ENCODE data around the gene DNAI4. TPM values are rescaled to one million over a fixed set of nuclear protein-coding genes. Genes with fewer than 3 reads are reported as not detected.

The DNAI4 gene
- total RNA-seq = 4.0 and 12.2 TPM in 2 replicates

GRCh38 chr1:66924756-66925557 lies at the start of gene DNAI4, which contains the start of gene MIER1:
Gene DNAI4 (minus strand): TSS chr1:66924856. CDS start chr1:66924831, 25 bp downstream.
Gene MIER1 (plus strand): TSS chr1:66924990. CDS start chr1:66925029, 39 bp downstream.

Other genes with a start within 250 kb of the DNAI4 start
- gene DYNLT5, start 172.4 kb downstream of the DNAI4 start, total RNA-seq = not detected in 2 replicates
- gene INSL5, start 123.6 kb downstream of the DNAI4 start, total RNA-seq = not detected in 2 replicates
- gene MIER1, start 134 bp upstream of the DNAI4 start, total RNA-seq = 22.8 and 26.6 TPM in 2 replicates
- 12.6 and 15.3 TPM in 2 replicates for gene SLC35D1, start 129.3 kb upstream of the DNAI4 start, total RNA-seq
- gene C1orf141, start 210.1 kb upstream of the DNAI4 start, total RNA-seq = not detected in 2 replicates
- not detected in 2 replicates for gene IL23R, start 241.6 kb upstream of the DNAI4 start, total RNA-seq

Measured in placental epithelial cell (primary cell).